Stomach (tissue), 9 donors: ENCODE data around the gene ALPK1. TPM values are rescaled to one million over a fixed set of nuclear protein-coding genes. Genes with fewer than 3 reads are reported as not detected.

Source experiments
- DNase-seq, 2 donors: peaks; one replicate each; pipeline versions ENCODE4 v3.0.0 to v3.0.0-alpha.2; 2013 to 2019
- H3K27ac ChIP-seq, 5 donors: fragments of 200-600 bp in 4 of 5; sonication (generic) in 4 of 5; one replicate each; pipeline ENCODE4 v1.5.1; 2013 to 2019; ENCODE audit warnings: mild to moderate bottlenecking in 1 of 5, moderate library complexity in 1 of 5
- H3K27me3 ChIP-seq, 3 donors: fragments of 200-600 bp; sonication (generic); one replicate each; pipeline ENCODE4 v1.5.1; 2017 to 2019; ENCODE audit warnings: mixed run types in 1 of 3
- H3K36me3 ChIP-seq, 4 donors: fragments of 200-600 bp; sonication (generic); 1 replicate in 3 of 4; 2 replicates in 1 of 4; pipeline ENCODE4 v1.5.1; 2016 to 2019
- H3K4me1 ChIP-seq, 4 donors: fragments of 200-600 bp; sonication (generic); one replicate each; pipeline ENCODE4 v1.5.1; 2016 to 2019
- H3K4me3 ChIP-seq, 4 donors: fragments of 200-600 bp; sonication (generic) in 3 of 4; one replicate each; pipeline ENCODE4 v1.5.1; 2016 to 2019; ENCODE audit warnings: mild to moderate bottlenecking in 1 of 4
- H3K9me3 ChIP-seq, 4 donors: fragments of 200-600 bp; sonication (generic); one replicate each; pipeline ENCODE4 v1.5.1; 2016 to 2019
- EP300 ChIP-seq: sonication (generic); formaldehyde crosslinking; IDR thresholded peaks from one replicate; pipeline ENCODE4 v1.6.1; 2017; ENCODE audit warnings: antibody characterized with exemption
- POLR2A ChIP-seq, 4 donors: fragments of 450-650 bp; IDR thresholded peaks; one replicate each; pipeline ENCODE4 v1.6.1; 2016; ENCODE audit warnings: antibody characterized with exemption in 4 of 4, control low read depth in 2 of 4, mild to moderate bottlenecking in 1 of 4, moderate library complexity in 1 of 4
- POLR2AphosphoS5 ChIP-seq, 3 donors: sonication (generic); formaldehyde crosslinking; IDR thresholded peaks; one replicate each; pipeline ENCODE4 v1.6.1; 2016; ENCODE audit warnings: antibody characterized with exemption in 3 of 3
- WGBS, 5 donors: extraction: QIAGEN DNeasy Blood & Tissue Kit in 3 of 5; methylation state at CpG; one replicate each; pipeline versions ENCODE4 v1.1.5 to v1.1.7; 2013 to 2018; 5-methylcytosine and 5-hydroxymethylcytosine counted together
- intact Hi-C: fragments of 100-400 bp; cut with DNase I; formaldehyde crosslinking; loops from one replicate; pipeline ENCODE4 v1.15.1; 2023; ENCODE audit warnings: low total_unique reads
- polyA plus RNA-seq, 3 donors: library from polyadenylated mRNA; stranded (reverse); fragments of 200-250 nt; gene quantifications; one replicate each; pipeline ENCODE4 v1.2.3, GENCODE V29; 2013
- total RNA-seq, 5 donors: library from RNA; depleted of rRNA; stranded (reverse); fragments of >200 nt; gene quantifications; one replicate each; pipeline versions ENCODE4 v1.1.0 to v1.2.3, GENCODE V29; 2014 to 2016
- TF ChIP-seq, protein P1 (sequence below), 7 experiments: fragments of 450-650 bp in 4 of 7; fragments of 200-600 bp in 3 of 7; sonication (generic) in 3 of 7; IDR thresholded peaks; one replicate each; pipeline ENCODE4 v1.5.1; 2016 to 2019; ENCODE audit warnings: antibody characterized with exemption in 7 of 7, control low read depth in 2 of 7, mild to moderate bottlenecking in 1 of 7
- donor health status: healthy with polysubstance abuse.
- donor health status: Bipolar disorder and iron deficiency.
- donor health status: healthy.

Gene ALPK1
- total and polyA plus RNA-seq, 8 donors: 2.9 to 47.7 (median 25.0) TPM

DNA sequence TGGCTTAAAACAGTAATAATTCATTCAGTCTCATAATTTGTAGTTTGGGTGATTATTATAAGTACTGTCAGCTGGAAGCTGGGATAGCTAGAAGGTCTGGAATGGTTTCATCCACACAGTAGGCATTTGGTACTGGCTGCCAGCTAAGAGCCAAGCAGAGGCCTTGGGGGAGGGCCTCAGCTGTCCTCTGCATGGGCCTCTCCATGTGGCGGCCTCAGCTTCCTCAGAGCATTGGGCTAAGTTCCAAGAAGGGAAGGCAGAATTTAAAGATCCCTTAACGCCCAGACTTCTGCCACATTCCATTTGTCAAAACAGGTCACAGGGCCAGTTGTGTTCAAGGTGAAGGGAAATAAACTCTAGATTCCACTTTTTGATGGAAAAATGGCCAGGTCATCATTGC is 125.5 kb downstream of the ALPK1 start:
- Histone ChIP-seq H3K27ac (no peak overlapping the region), H3K9me3 (no peaks in the 10 kb centered on the region), H3K36me3 (peaks cover 2 to 71% (median 21%) of the 10 kb centered on the region in 4 donors), H3K4me1 (no peaks in the 10 kb centered on the region), H3K27me3 (no peaks in the 10 kb centered on the region), H3K4me3 (no peak overlapping the region)
- 78 to 88% (median 82%) methylated on average over 2 of the region's 2 CpGs for WGBS, 5 donors
- intact Hi-C loops: no loop called here
- TF ChIP-seq POLR2A (IDR thresholded peaks at IDR 0.05): no peak
- TF ChIP-seq, protein P1, sequence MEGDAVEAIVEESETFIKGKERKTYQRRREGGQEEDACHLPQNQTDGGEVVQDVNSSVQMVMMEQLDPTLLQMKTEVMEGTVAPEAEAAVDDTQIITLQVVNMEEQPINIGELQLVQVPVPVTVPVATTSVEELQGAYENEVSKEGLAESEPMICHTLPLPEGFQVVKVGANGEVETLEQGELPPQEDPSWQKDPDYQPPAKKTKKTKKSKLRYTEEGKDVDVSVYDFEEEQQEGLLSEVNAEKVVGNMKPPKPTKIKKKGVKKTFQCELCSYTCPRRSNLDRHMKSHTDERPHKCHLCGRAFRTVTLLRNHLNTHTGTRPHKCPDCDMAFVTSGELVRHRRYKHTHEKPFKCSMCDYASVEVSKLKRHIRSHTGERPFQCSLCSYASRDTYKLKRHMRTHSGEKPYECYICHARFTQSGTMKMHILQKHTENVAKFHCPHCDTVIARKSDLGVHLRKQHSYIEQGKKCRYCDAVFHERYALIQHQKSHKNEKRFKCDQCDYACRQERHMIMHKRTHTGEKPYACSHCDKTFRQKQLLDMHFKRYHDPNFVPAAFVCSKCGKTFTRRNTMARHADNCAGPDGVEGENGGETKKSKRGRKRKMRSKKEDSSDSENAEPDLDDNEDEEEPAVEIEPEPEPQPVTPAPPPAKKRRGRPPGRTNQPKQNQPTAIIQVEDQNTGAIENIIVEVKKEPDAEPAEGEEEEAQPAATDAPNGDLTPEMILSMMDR (IDR thresholded peaks at IDR 0.05): no peak
- no peak for TF ChIP-seq POLR2AphosphoS5 (IDR thresholded peaks at IDR 0.05)
- TF ChIP-seq EP300: no peak
- no peak for DNase-seq

- Histone ChIP-seq H3K36me3 (peaks cover 3 to 78% (median 30%) of the 10 kb centered on the region in 4 donors), H3K27me3 (no peaks in the 10 kb centered on the region), H3K27ac (no peak overlapping the region), H3K4me3 (no peak overlapping the region), H3K4me1 (no peaks in the 10 kb centered on the region), H3K9me3 (no peaks in the 10 kb centered on the region)
- intact Hi-C loops: no loop called here
- TF ChIP-seq POLR2A (IDR thresholded peaks at IDR 0.05) (no peak), POLR2AphosphoS5 (IDR thresholded peaks at IDR 0.05) (no peak), EP300 (no peak)
- TF ChIP-seq, protein P1 (IDR thresholded peaks at IDR 0.05): no peak
- 91 to 97% (median 96%) methylated on average over 1 of the region's 1 CpG for WGBS, 5 donors
- no peak for DNase-seq
These were observed 126.4 kb downstream of the ALPK1 start for GRCh38 chr4:112423591-112423990.

DNA sequence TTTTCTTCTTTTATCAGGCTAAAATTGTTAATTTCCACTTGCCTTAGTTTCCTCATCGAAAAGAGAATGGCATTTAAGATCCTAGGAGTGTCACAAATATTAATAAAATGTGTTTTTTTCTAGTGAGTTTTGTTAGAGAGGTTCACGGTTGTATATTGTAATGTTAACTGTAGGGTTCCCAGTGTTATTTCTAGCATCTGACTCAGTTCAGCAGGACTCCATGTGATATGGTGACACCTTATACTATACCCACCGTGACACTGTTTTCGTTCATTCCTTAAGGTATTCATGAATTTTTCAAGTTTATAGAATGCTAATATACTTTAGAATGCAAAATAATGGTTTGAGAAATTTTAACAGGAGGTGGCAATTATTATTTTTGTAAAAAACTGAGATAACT is 128.7 kb downstream of the ALPK1 start:
- H3K4me3 ChIP-seq: no peak overlapping the region
- intact Hi-C loops: no loop called here
- TF ChIP-seq POLR2AphosphoS5 (IDR thresholded peaks at IDR 0.05) (no peak), POLR2A (IDR thresholded peaks at IDR 0.05) (no peak), EP300 (no peak)
- TF ChIP-seq, protein P1 (IDR thresholded peaks at IDR 0.05): no peak
- no peaks in the 10 kb centered on the region for H3K9me3 ChIP-seq
- no peaks in the 10 kb centered on the region for H3K27me3 ChIP-seq
- H3K36me3 ChIP-seq: peaks cover 3 to 91% (median 49%) of the 10 kb centered on the region in 4 donors
- H3K4me1 ChIP-seq: no peaks in the 10 kb centered on the region
- no peak overlapping the region for H3K27ac ChIP-seq
- no peak for DNase-seq
- 81 to 96% (median 93%) methylated on average over 4 of the region's 4 CpGs for WGBS, 5 donors

DNA sequence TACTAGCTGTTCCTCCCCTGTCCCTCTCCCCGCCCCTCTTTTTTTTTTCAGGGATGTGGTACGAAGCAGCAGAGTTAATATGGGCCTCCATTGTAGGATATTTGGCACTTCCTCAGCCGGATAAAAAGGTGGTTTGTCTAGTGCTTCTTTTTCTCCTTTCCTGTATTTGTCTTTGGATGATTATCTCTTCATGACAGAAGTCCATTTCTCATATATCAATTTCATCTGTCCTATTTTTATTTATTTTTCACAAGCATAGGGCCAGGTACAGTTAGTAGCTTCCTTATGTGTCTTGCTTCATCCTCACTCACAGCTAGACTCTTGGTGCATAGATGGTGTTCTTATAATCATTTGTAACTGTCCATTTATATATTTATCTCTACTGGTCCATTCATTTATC is 129.2 kb downstream of the ALPK1 start:
- Histone ChIP-seq H3K27ac (no peak overlapping the region), H3K4me1 (no peaks in the 10 kb centered on the region), H3K4me3 (no peak overlapping the region), H3K9me3 (no peaks in the 10 kb centered on the region), H3K27me3 (no peaks in the 10 kb centered on the region), H3K36me3 (peaks cover 3 to 91% (median 55%) of the 10 kb centered on the region in 4 donors)
- TF ChIP-seq EP300 (no peak), POLR2AphosphoS5 (IDR thresholded peaks at IDR 0.05) (no peak), POLR2A (IDR thresholded peaks at IDR 0.05) (no peak)
- TF ChIP-seq, protein P1 (IDR thresholded peaks at IDR 0.05): no peak
- DNase-seq: no peak
- 90 to 96% (median 95%) methylated on average over 3 of the region's 3 CpGs for WGBS, 5 donors
- intact Hi-C loops: no loop called here
